GM19193 (cell line): ENCODE results near the gene CBARP.

Experiments
- POLR2A ChIP-seq: IDR thresholded peaks from 4 replicates; pipeline ENCODE4 v1.6.1; 2011; ENCODE audit not compliant: insufficient read depth, insufficient read length; ENCODE audit errors: extremely low read depth

The CBARP gene

GRCh38 chr19:1224847-1225246 is 13.0 kb downstream of the CBARP start:
- TF ChIP-seq POLR2A = no peak

GRCh38 chr19:1224047-1224825 is 13.6 kb downstream of the CBARP start:
- TF ChIP-seq POLR2A = no peak

- TF ChIP-seq POLR2A = no peak
Measured at GRCh38 chr19:1223018-1223855, 14.6 kb downstream of the CBARP start.

- TF ChIP-seq POLR2A = no peak
Measured at GRCh38 chr19:1222394-1222793, 15.4 kb downstream of the CBARP start.

- TF ChIP-seq POLR2A = no peak
Measured at GRCh38 chr19:1221904-1222255, 15.9 kb downstream of the CBARP start.

- TF ChIP-seq POLR2A = no peak
Measured at GRCh38 chr19:1220976-1221903, 16.6 kb downstream of the CBARP start.

- no peak for TF ChIP-seq POLR2A
Measured at GRCh38 chr19:1220477-1220930, 17.3 kb downstream of the CBARP start.

- TF ChIP-seq POLR2A = no peak
Measured at GRCh38 chr19:1219786-1220476, 17.9 kb downstream of the CBARP start.

GRCh38 chr19:1218751-1219567 is 18.8 kb downstream of the CBARP start:
- TF ChIP-seq POLR2A = no peak

- TF ChIP-seq POLR2A = no peak
Measured at GRCh38 chr19:1217366-1217765, 20.4 kb downstream of the CBARP start.

GRCh38 chr19:1216756-1217155 is 21.0 kb downstream of the CBARP start:
- no peak for TF ChIP-seq POLR2A

- no peak for TF ChIP-seq POLR2A
Measured at GRCh38 chr19:1214862-1215731, 22.7 kb downstream of the CBARP start.
